HEK293 (cell line): Measurements from ENCODE around the gene TRA2A.
A peak's percentile ranks its signal among the peaks of the same experiment; 100 is the strongest.

Source experiments
- KLF16 ChIP-seq: fragments of 450-650 bp; formaldehyde crosslinking; IDR thresholded peaks from 2 replicates; pipeline ENCODE4 v1.5.1; 2017; ENCODE audit warnings: missing biosample characterization, missing genetic modification characterization
- KLF7 ChIP-seq: fragments of 450-650 bp; formaldehyde crosslinking; IDR thresholded peaks from 2 replicates; pipeline ENCODE4 v1.5.1; 2016; ENCODE audit warnings: missing biosample characterization, missing genetic modification characterization, borderline replicate concordance
- KLF8 ChIP-seq: fragments of 450-650 bp; formaldehyde crosslinking; IDR thresholded peaks from 2 replicates; pipeline ENCODE4 v1.5.1; 2016; ENCODE audit warnings: missing biosample characterization, missing genetic modification characterization
- OSR2 ChIP-seq: fragments of 450-650 bp; formaldehyde crosslinking; IDR thresholded peaks from 2 replicates; pipeline ENCODE4 v1.5.1; 2016; ENCODE audit warnings: missing biosample characterization, missing genetic modification characterization
- PRDM6 ChIP-seq: fragments of 450-650 bp; formaldehyde crosslinking; IDR thresholded peaks from 2 replicates; pipeline ENCODE4 v1.5.1; 2017; ENCODE audit warnings: missing biosample characterization, missing genetic modification characterization
- SETDB1 ChIP-seq: IDR thresholded peaks from one replicate; pipeline ENCODE4 v1.6.1; 2017; ENCODE audit warnings: mild to moderate bottlenecking, low read length, moderate library complexity, mixed read lengths; ENCODE audit not compliant: insufficient read length
- TRIM28 ChIP-seq: IDR thresholded peaks from 2 replicates; pipeline ENCODE4 v1.6.1; 2011; ENCODE audit warnings: low read length, control low read depth, borderline replicate concordance
- ZBTB11 ChIP-seq: fragments of 450-650 bp; formaldehyde crosslinking; conservative IDR thresholded peaks from 2 replicates; pipeline ENCODE4 v1.5.1; 2016; ENCODE audit warnings: low read depth, missing biosample characterization, missing genetic modification characterization
- ZBTB20 ChIP-seq: fragments of 450-650 bp; formaldehyde crosslinking; IDR thresholded peaks from 2 replicates; pipeline ENCODE4 v1.5.1; 2016; ENCODE audit warnings: missing biosample characterization, missing genetic modification characterization
- ZBTB49 ChIP-seq: fragments of 450-650 bp; formaldehyde crosslinking; IDR thresholded peaks from 2 replicates; pipeline ENCODE4 v1.5.1; 2016; ENCODE audit warnings: missing biosample characterization, missing genetic modification characterization, low read depth
- ZBTB7A ChIP-seq: fragments of 450-650 bp; formaldehyde crosslinking; IDR thresholded peaks from 2 replicates; pipeline ENCODE4 v1.5.1; 2016; ENCODE audit warnings: low read depth, missing biosample characterization, missing genetic modification characterization
- ZEB2 ChIP-seq: fragments of 450-650 bp; formaldehyde crosslinking; IDR thresholded peaks from 2 replicates; pipeline ENCODE4 v1.5.1; 2016; ENCODE audit warnings: missing biosample characterization, missing genetic modification characterization
- ZFP37 ChIP-seq: fragments of 450-650 bp; formaldehyde crosslinking; IDR thresholded peaks from 2 replicates; pipeline ENCODE4 v1.5.1; 2016; ENCODE audit warnings: missing biosample characterization, missing genetic modification characterization
- ZNF146 ChIP-seq: fragments of 450-650 bp; formaldehyde crosslinking; IDR thresholded peaks from 2 replicates; pipeline ENCODE4 v1.5.1; 2016; ENCODE audit warnings: missing biosample characterization, missing genetic modification characterization
- ZNF211 ChIP-seq: fragments of 450-650 bp; formaldehyde crosslinking; IDR thresholded peaks from 2 replicates; pipeline ENCODE4 v1.5.1; 2016; ENCODE audit warnings: low read depth, missing biosample characterization, missing genetic modification characterization
- ZNF23 ChIP-seq: fragments of 450-650 bp; formaldehyde crosslinking; IDR thresholded peaks from 2 replicates; pipeline ENCODE4 v1.5.1; 2016; ENCODE audit warnings: missing biosample characterization, missing genetic modification characterization, borderline replicate concordance
- ZNF404 ChIP-seq: fragments of 450-650 bp; formaldehyde crosslinking; IDR thresholded peaks from 2 replicates; pipeline ENCODE4 v1.5.1; 2017; ENCODE audit warnings: missing biosample characterization, missing genetic modification characterization
- ZNF416 ChIP-seq: fragments of 450-650 bp; formaldehyde crosslinking; IDR thresholded peaks from 2 replicates; pipeline ENCODE4 v1.5.1; 2016; ENCODE audit warnings: missing biosample characterization, missing genetic modification characterization
- ZNF660 ChIP-seq: fragments of 450-650 bp; IDR thresholded peaks from 2 replicates; pipeline ENCODE4 v1.5.1; 2018; ENCODE audit warnings: missing biosample characterization, mild to moderate bottlenecking, missing genetic modification characterization
- ZNF785 ChIP-seq: fragments of 450-650 bp; formaldehyde crosslinking; IDR thresholded peaks from 2 replicates; pipeline ENCODE4 v1.5.1; 2016; ENCODE audit warnings: missing biosample characterization, missing genetic modification characterization
- TF ChIP-seq, protein P1 (sequence below): fragments of 450-650 bp; formaldehyde crosslinking; IDR thresholded peaks from 2 replicates; pipeline ENCODE4 v1.5.1; 2017; ENCODE audit warnings: missing biosample characterization, missing genetic modification characterization
- TF ChIP-seq, protein P2 (sequence below): fragments of 450-650 bp; formaldehyde crosslinking; IDR thresholded peaks from 2 replicates; pipeline ENCODE4 v1.5.1; 2016; ENCODE audit warnings: missing biosample characterization, missing genetic modification characterization
- TF ChIP-seq, protein P3 (sequence below): fragments of 450-650 bp; formaldehyde crosslinking; IDR thresholded peaks from 2 replicates; pipeline ENCODE4 v1.5.1; 2017; ENCODE audit warnings: missing biosample characterization, missing genetic modification characterization
- TF ChIP-seq, protein P4 (sequence below): fragments of 450-650 bp; formaldehyde crosslinking; IDR thresholded peaks from 2 replicates; pipeline ENCODE4 v1.5.1; 2016; ENCODE audit warnings: missing biosample characterization, missing genetic modification characterization

TRA2A gene

GRCh38 chr7:23470330-23471105 lies 61.3 kb downstream of the TRA2A start, which contains the start of gene IGF2BP3 (continued):
- peak; percentile 55; the same call in 1 of the 2 replicates for TF ChIP-seq ZBTB20
- peak; percentile 85; the same call in 1 of the 2 replicates for TF ChIP-seq TRIM28
- TF ChIP-seq, protein P1, sequence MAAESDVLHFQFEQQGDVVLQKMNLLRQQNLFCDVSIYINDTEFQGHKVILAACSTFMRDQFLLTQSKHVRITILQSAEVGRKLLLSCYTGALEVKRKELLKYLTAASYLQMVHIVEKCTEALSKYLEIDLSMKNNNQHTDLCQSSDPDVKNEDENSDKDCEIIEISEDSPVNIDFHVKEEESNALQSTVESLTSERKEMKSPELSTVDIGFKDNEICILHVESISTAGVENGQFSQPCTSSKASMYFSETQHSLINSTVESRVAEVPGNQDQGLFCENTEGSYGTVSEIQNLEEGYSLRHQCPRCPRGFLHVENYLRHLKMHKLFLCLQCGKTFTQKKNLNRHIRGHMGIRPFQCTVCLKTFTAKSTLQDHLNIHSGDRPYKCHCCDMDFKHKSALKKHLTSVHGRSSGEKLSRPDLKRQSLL: peak; percentile 87
- no peak for TF ChIP-seq ZNF416 (tag by site-specific recombination)
- peak; percentile 65; the same call in 1 of the 2 replicates for TF ChIP-seq ZNF660 (tag by site-specific recombination)
- no peak for TF ChIP-seq SETDB1
- no peak for TF ChIP-seq ZBTB49
- peak; percentile 44 for TF ChIP-seq ZBTB11 (tag by site-specific recombination)
- TF ChIP-seq ZFP37: 0 out of 2 replicates have a peak, but pooled peaks have one; percentile 50
- TF ChIP-seq ZNF146 (tag by site-specific recombination): peak; percentile 34; the same call in 1 of the 2 replicates
- TF ChIP-seq, protein P2, sequence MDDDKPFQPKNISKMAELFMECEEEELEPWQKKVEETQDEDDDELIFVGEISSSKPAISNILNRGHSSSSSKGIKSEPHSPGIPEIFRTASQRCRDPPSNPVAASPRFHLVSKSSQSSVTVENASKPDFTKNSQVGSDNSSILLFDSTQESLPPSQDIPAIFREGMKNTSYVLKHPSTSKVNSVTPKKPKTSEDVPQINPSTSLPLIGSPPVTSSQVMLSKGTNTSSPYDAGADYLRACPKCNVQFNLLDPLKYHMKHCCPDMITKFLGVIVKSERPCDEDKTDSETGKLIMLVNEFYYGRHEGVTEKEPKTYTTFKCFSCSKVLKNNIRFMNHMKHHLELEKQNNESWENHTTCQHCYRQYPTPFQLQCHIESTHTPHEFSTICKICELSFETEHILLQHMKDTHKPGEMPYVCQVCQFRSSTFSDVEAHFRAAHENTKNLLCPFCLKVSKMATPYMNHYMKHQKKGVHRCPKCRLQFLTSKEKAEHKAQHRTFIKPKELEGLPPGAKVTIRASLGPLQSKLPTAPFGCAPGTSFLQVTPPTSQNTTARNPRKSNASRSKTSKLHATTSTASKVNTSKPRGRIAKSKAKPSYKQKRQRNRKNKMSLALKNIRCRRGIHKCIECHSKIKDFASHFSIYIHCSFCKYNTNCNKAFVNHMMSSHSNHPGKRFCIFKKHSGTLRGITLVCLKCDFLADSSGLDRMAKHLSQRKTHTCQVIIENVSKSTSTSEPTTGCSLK (tag by site-specific recombination): no peak
- TF ChIP-seq OSR2 (tag by site-specific recombination): peak; percentile 64
- no peak for TF ChIP-seq ZNF404 (tag by site-specific recombination)
- TF ChIP-seq ZEB2 (tag by site-specific recombination): peak; percentile 99
- TF ChIP-seq PRDM6 (tag by site-specific recombination): peak; percentile 97
- TF ChIP-seq ZNF785: no peak
- TF ChIP-seq ZNF211 (tag by site-specific recombination): no peak
- TF ChIP-seq ZNF23 (tag by site-specific recombination): no peak
- TF ChIP-seq, protein P3, sequence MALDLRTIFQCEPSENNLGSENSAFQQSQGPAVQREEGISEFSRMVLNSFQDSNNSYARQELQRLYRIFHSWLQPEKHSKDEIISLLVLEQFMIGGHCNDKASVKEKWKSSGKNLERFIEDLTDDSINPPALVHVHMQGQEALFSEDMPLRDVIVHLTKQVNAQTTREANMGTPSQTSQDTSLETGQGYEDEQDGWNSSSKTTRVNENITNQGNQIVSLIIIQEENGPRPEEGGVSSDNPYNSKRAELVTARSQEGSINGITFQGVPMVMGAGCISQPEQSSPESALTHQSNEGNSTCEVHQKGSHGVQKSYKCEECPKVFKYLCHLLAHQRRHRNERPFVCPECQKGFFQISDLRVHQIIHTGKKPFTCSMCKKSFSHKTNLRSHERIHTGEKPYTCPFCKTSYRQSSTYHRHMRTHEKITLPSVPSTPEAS (tag by site-specific recombination): no peak
- TF ChIP-seq, protein P4, sequence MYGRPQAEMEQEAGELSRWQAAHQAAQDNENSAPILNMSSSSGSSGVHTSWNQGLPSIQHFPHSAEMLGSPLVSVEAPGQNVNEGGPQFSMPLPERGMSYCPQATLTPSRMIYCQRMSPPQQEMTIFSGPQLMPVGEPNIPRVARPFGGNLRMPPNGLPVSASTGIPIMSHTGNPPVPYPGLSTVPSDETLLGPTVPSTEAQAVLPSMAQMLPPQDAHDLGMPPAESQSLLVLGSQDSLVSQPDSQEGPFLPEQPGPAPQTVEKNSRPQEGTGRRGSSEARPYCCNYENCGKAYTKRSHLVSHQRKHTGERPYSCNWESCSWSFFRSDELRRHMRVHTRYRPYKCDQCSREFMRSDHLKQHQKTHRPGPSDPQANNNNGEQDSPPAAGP (tag by site-specific recombination): peak; percentile 92
- TF ChIP-seq ZBTB7A (tag by site-specific recombination): 0 out of 2 replicates have a peak, but pooled peaks have one; percentile 41
- TF ChIP-seq KLF7 (tag by site-specific recombination): peak; percentile 92
- peak; percentile 92 for TF ChIP-seq KLF16 (tag by site-specific recombination)
- TF ChIP-seq KLF8 (tag by site-specific recombination): peak; percentile 94
